GM23338 (cell line): Measurements from ENCODE around the gene IFI27. TPM values are rescaled to one million over a fixed set of nuclear protein-coding genes. Genes with fewer than 3 reads are reported as not detected.

Experiments used
- ATAC-seq: fragments of 200-7000 bp; cut with Tn5 transposase; 3 replicates; pipeline ENCODE4 v1.9.1; 2020
- DNase-seq: peaks from one replicate; pipeline ENCODE4 v3.0.0-alpha.2; 2015; ENCODE audit warnings: low spot score
- H2AFZ ChIP-seq: fragments of 200-600 bp; sonication (generic); 2 replicates; pipeline ENCODE4 v1.8.0; 2016; ENCODE audit warnings: antibody characterized with exemption, mild to moderate bottlenecking, moderate library complexity
- H3F3A ChIP-seq: fragments of 200-600 bp; sonication (generic); replicated peaks from 2 replicates; pipeline ENCODE4 v1.8.0; 2017; ENCODE audit warnings: antibody characterized with exemption, mixed run types, low read depth
- H3K27ac ChIP-seq: fragments of 200-600 bp; sonication (generic); 2 replicates; pipeline ENCODE4 v1.6.1; 2016; ENCODE audit warnings: low read depth
- H3K27me3 ChIP-seq: fragments of 200-600 bp; sonication (generic); 2 replicates; pipeline ENCODE4 v1.8.0; 2016; ENCODE audit warnings: mild to moderate bottlenecking, mixed run types, moderate library complexity; ENCODE audit not compliant: insufficient read depth
- H3K36me3 ChIP-seq: fragments of 200-600 bp; sonication (generic); 2 replicates; pipeline ENCODE4 v1.8.0; 2016; ENCODE audit warnings: mild to moderate bottlenecking; ENCODE audit not compliant: insufficient read depth
- H3K4me1 ChIP-seq: fragments of 200-600 bp; sonication (generic); 2 replicates; pipeline ENCODE4 v1.8.0; 2016; ENCODE audit warnings: mild to moderate bottlenecking, moderate library complexity; ENCODE audit not compliant: insufficient read depth
- H3K4me2 ChIP-seq: fragments of 200-600 bp; sonication (generic); 2 replicates; pipeline ENCODE4 v1.7.1; 2017; ENCODE audit warnings: mixed run types
- H3K4me3 ChIP-seq: fragments of 200-600 bp; sonication (generic); 2 replicates; pipeline ENCODE4 v1.6.1; 2016; ENCODE audit warnings: mixed run types
- H3K79me2 ChIP-seq: fragments of 200-600 bp; sonication (generic); replicated peaks from 2 replicates; pipeline ENCODE4 v1.8.0; 2017; ENCODE audit warnings: mild to moderate bottlenecking; ENCODE audit not compliant: insufficient read depth
- H3K9me2 ChIP-seq: fragments of 200-600 bp; sonication (generic); 2 replicates; pipeline ENCODE4 v1.8.0; 2017; ENCODE audit not compliant: insufficient read depth
- H4K20me1 ChIP-seq: fragments of 200-600 bp; sonication (generic); replicated peaks from 2 replicates; pipeline ENCODE4 v1.8.0; 2017; ENCODE audit warnings: mild to moderate bottlenecking; ENCODE audit not compliant: insufficient read depth
- H3K27ac Mint-ChIP-seq: 2 replicates; pipeline ENCODE4 v1.8.0; 2020; ENCODE audit warnings: inconsistent platforms, mild to moderate bottlenecking, moderate library complexity, mixed read lengths
- H3K27me3 Mint-ChIP-seq: 3 replicates; pipeline ENCODE4 v1.8.0; 2022; ENCODE audit warnings: low read depth, mild to moderate bottlenecking, moderate library complexity, mixed read lengths, inconsistent platforms; ENCODE audit not compliant: insufficient read depth, poor library complexity
- H3K36me3 Mint-ChIP-seq: 3 replicates; pipeline ENCODE4 v1.8.0; 2021; ENCODE audit warnings: low read depth, mild to moderate bottlenecking, inconsistent platforms, moderate library complexity, mixed read lengths
- H3K4me1 Mint-ChIP-seq: 3 replicates; pipeline ENCODE4 v1.8.0; 2020; ENCODE audit warnings: mild to moderate bottlenecking, inconsistent platforms, mixed read lengths
- H3K4me3 Mint-ChIP-seq: 3 replicates; pipeline ENCODE4 v1.8.0; 2021; ENCODE audit warnings: moderate library complexity, mild to moderate bottlenecking, inconsistent platforms, mixed read lengths
- H3K9me3 Mint-ChIP-seq: 3 replicates; pipeline ENCODE4 v1.8.0; 2020; ENCODE audit warnings: moderate library complexity, mild to moderate bottlenecking, inconsistent platforms, mixed read lengths
- CREB1 ChIP-seq: fragments of 250-450 bp; sonication (Bioruptor Pico); IDR thresholded peaks from 2 replicates; pipeline ENCODE4 v1.5.0; 2020; ENCODE audit warnings: low read depth, mild to moderate bottlenecking, moderate library complexity
- CTCF ChIP-seq, 2 experiments: fragments of 200-600 bp in 1 of 2; sonication (generic) in 1 of 2; conservative IDR thresholded peaks; 2 replicates each; pipeline versions ENCODE4 v1.5.1 to v1.6.1; 2016 to 2017; ENCODE audit warnings: antibody characterized with exemption in 2 of 2, low read depth in 2 of 2, mild to moderate bottlenecking in 2 of 2, moderate library complexity in 1 of 2
- ETS1 ChIP-seq: IDR thresholded peaks from 2 replicates; pipeline ENCODE4 v1.6.1; 2016; ENCODE audit warnings: antibody characterized with exemption
- EZH2 ChIP-seq: fragments of 200-600 bp; sonication (generic); IDR thresholded peaks from one replicate; pipeline ENCODE4 v1.8.0; 2017; ENCODE audit warnings: antibody characterized with exemption, mild to moderate bottlenecking, low read depth; ENCODE audit not compliant: unreplicated experiment
- EZH2phosphoT487 ChIP-seq: fragments of 200-600 bp; sonication (generic); IDR thresholded peaks from one replicate; pipeline ENCODE4 v1.8.1; 2018; ENCODE audit warnings: antibody characterized with exemption; ENCODE audit not compliant: unreplicated experiment
- JUNB ChIP-seq: IDR thresholded peaks from one replicate; pipeline ENCODE4 v1.6.1; 2016; ENCODE audit warnings: antibody characterized with exemption; ENCODE audit not compliant: unreplicated experiment
- NANOG ChIP-seq: IDR thresholded peaks from 2 replicates; pipeline ENCODE4 v1.6.1; 2016; ENCODE audit warnings: antibody characterized with exemption, borderline replicate concordance
- POLR2AphosphoS5 ChIP-seq: IDR thresholded peaks from 2 replicates; pipeline ENCODE4 v1.6.1; 2016; ENCODE audit warnings: antibody characterized with exemption, low read depth
- REST ChIP-seq: IDR thresholded peaks from one replicate; pipeline ENCODE4 v1.6.1; 2018; ENCODE audit warnings: antibody characterized with exemption; ENCODE audit not compliant: unreplicated experiment
- STAT1 ChIP-seq: IDR thresholded peaks from one replicate; pipeline ENCODE4 v1.6.1; 2016; ENCODE audit warnings: antibody characterized with exemption; ENCODE audit not compliant: unreplicated experiment
- ZNF114 ChIP-seq: fragments of 250-450 bp; sonication (Bioruptor Pico); IDR thresholded peaks from 2 replicates; pipeline ENCODE4 v1.5.0; 2020; ENCODE audit warnings: mild to moderate bottlenecking, moderate library complexity
- ZNF331 ChIP-seq: fragments of 250-450 bp; sonication (Bioruptor Pico); IDR thresholded peaks from 2 replicates; pipeline ENCODE4 v1.5.0; 2020; ENCODE audit warnings: low read depth, mild to moderate bottlenecking, moderate library complexity
- ZNF462 ChIP-seq: fragments of 250-450 bp; sonication (Bioruptor Pico); IDR thresholded peaks from 2 replicates; pipeline ENCODE4 v1.5.0; 2020; ENCODE audit warnings: mild to moderate bottlenecking, moderate library complexity
- polyA plus RNA-seq: library from polyadenylated mRNA; unstranded; fragments of >200 nt; fragmentation: Nextera tagmentation; extraction: Ambion mirVana; gene quantifications from 2 replicates; pipeline ENCODE4 v1.2.1, GENCODE V29; 2016
- total RNA-seq: library from RNA; depleted of rRNA; stranded (reverse); fragments of >200 nt; shearing (Covaris generic); gene quantifications from 2 replicates; pipeline ENCODE4 v1.2.3, GENCODE V29; 2014

Gene IFI27
- total and polyA plus RNA-seq, 2 experiments from 2014 or later = 0.49 to 1.2 TPM

- H3K27me3 Mint-ChIP-seq = peaks cover 9% of the 10 kb centered on the region
- no peaks in the 10 kb centered on the region for H3K9me3 Mint-ChIP-seq
- Histone ChIP-seq H3K79me2 (no peaks in the 10 kb centered on the region), H3K4me1 (peaks cover 15% of the 10 kb centered on the region), H3K36me3 (no peaks in the 10 kb centered on the region), H3K27ac (no peak overlapping the region), H3K4me3 (no peak overlapping the region), H4K20me1 (no peaks in the 10 kb centered on the region), H3F3A (no peaks in the 10 kb centered on the region), H3K27me3 (no peaks in the 10 kb centered on the region), H3K4me2 (no peak overlapping the region), H3K9me2 (peaks cover 5% of the 10 kb centered on the region; the same call in 1 of the 2 replicates), H2AFZ (no peak overlapping the region)
- no peak overlapping the region for H3K4me3 Mint-ChIP-seq
- no peak overlapping the region for H3K27ac Mint-ChIP-seq
- TF ChIP-seq EZH2phosphoT487 (no peak), POLR2AphosphoS5 (no peak), JUNB (no peak), ZNF114 (no peak), ZNF331 (CRISPR knock-in tag) (no peak), CTCF (conservative IDR thresholded peaks at IDR 0.05; ENCODE audit: low read depth in 2 of 2) (no peak), STAT1 (no peak), ZNF462 (no peak), CREB1 (CRISPR knock-in tag) (no peak), NANOG (no peak), REST (no peak), EZH2 (no peak), ETS1 (no peak)
- no peak for DNase-seq
- H3K4me1 Mint-ChIP-seq = peaks cover 25% of the 10 kb centered on the region
- ATAC-seq = no peak
- no peaks in the 10 kb centered on the region for H3K36me3 Mint-ChIP-seq
These were observed 33.2 kb downstream of the IFI27 start for GRCh38 chr14:94143711-94144110.
